CD4-positive, alpha-beta T cell treated with Interleukin-1 beta for 1 hour (primary cell): ENCODE measurements around the gene ZNRF3.
"Not testable (repeated sequence)": the region's sequence is repeated elsewhere in the genome, so short reads cannot be mapped to it uniquely, and the experiment has no call there.

Source experiments
- DNase-seq, 2 donors: peaks; one replicate each; pipeline ENCODE4 v3.0.0-alpha.2; 2020 to 2022

ZNRF3 gene

DNA sequence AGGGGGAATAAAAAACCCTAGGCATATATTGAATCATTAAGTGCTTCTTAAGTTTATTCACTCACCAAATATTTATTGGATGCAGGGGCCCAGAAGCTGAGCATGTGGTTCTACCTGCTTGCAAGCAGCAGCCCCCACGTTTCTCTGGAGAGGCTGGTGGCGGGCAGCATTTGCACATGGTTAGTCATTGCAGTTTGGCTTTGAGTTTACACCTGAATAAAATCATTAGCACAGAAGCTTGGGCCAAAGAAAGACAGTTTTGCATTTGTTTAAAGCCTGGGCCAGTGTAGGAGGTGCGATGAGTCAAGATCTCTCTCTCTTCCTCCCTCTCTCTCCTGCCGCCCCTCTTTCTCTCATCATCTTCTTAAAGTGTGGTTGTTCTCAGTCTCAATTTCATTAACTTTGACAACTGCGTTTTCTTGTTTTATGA, 105.7 kb downstream of the ZNRF3 start:
- DNase-seq: no peak

GRCh38 chr22:28989484-28989883, 106.1 kb downstream of the ZNRF3 start:
- no peak for DNase-seq

DNA sequence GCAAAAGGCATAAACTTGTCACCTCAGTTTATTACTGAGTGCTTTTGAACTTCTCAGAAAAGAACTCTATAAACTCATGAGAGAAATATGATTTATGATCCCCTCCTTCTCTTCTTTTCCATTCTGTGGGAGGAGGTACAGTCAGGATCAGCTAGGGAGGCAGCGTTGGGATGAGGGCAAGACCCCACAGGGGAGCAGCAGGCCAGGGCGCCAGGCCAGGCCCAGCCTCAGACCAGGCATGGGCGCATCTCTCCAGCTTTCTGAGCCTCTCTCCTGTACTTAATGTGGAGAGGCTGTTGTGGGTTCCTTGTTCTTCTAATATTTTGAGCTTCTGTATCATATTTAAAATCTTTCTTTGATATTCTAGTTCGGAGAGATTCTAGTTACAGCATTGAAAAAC, 106.5 kb downstream of the ZNRF3 start:
- DNase-seq: no peak

DNA sequence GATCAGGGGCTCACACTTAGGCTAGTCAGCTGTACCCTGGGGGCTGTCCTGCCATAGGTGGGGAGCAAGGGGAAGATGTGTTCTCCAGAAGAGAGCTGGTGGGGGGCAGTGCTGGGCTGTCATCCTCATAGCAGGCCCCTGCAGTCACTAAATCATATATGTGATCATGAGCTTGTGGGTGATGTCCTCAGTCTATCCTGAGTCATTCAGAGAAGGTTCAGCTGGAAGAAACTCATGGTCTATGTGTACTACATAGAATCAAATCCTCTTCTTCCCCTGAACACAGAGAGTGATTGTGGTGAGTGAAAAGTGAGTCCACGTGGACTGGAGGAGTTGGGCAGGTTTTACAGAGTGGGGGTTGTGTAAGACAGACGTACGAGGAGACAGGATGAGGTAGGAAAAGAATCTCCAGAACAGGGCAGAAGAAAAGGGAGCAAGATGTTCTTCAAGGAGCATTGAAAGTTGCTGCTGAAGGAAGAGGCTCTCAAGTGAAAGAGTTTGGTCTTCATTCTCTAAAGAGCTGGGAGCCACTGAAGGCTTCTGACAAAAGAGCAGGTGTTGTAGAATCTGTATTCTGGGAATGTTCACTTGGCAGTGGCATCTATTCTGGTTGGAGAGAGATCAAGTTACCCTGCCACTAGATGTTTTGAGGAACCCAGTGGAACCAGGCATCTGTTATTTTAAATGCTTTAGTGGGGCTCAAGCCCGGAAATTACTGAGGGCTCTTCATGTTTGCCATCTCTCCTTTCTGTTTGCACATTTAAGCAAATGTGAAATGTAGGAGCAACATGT, 109.4 kb downstream of the ZNRF3 start:
- no peak for DNase-seq

DNA sequence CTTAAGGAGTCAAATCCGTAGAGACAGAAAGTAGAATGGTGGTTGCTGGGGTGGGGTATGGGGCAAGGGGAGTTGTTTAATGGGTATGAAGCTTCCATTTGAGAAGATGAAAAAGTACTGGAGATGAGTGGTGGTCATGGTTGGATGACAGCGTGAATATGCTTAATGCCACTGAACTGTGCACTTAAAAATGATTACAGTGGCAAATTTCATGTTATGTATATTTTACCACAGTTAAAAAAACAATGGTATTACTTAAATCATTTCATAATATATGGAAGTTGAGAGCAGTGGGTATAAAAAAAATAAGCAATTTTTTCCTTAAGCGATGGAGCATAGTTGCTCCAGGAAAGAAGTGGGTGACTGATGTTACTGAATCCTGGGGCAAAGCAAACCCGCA, 111.2 kb downstream of the ZNRF3 start:
- DNase-seq: no peak

DNA sequence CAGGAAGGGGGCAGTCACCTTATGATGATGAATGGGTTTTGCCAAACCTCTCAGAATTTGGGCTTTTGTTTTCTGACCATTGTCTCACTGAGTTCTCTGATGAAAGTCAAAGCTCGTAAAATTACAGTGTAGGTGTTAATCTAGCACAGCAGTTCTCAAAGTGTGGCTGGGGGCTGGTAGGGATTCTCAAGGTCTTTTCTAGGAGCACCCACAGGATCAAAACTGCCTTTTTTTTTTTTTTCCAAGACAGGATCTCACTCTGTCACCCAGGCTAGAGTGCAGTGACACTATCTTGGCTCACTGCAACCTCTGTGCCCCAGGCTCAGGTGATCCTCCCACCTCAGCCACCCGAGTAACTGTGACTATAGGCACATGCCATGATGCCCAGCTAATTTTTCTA, 112.2 kb downstream of the ZNRF3 start:
- no peak for DNase-seq

DNA sequence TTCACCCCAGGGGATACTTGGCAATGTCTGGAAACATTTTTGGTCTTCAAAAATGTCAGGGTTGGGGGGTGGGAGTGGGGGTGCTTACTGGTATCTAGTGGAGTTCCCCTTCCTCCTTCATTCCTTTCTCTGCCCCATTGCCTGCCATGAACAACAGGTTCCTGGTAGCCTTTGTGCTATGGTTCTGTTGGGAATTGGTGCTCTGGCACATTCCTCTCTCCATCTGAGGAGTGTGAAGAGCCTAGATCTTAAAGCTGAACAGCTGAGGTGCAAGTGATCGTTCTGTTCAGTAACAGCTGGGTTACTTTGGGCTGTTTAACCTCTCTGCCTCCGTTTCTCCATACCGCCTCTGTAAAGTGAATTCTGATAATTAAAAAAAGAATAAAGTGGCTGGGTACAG, 114.0 kb downstream of the ZNRF3 start:
- DNase-seq: no peak

- DNase-seq: no peak
Measured at GRCh38 chr22:28998681-28999080, 115.3 kb downstream of the ZNRF3 start.

DNA sequence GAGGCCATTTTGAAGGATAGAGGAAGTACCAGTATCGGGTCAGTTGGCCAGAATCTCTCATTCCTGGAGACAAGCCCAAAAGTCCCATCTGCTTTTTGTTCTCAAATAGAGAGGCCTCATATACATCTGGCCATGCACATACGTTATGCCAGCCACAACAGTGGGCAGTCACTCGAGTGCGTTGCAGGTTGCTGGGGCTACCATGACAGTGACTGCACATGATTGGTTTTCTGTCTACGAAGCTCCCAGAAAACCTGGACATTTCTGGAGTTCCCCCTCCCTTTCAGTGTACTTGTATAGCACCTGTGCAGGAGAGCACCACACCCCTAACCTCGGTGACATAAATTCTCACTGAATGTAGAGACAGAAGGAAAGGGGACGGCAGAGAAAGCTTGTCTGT, 116.1 kb downstream of the ZNRF3 start:
- DNase-seq: no peak

DNA sequence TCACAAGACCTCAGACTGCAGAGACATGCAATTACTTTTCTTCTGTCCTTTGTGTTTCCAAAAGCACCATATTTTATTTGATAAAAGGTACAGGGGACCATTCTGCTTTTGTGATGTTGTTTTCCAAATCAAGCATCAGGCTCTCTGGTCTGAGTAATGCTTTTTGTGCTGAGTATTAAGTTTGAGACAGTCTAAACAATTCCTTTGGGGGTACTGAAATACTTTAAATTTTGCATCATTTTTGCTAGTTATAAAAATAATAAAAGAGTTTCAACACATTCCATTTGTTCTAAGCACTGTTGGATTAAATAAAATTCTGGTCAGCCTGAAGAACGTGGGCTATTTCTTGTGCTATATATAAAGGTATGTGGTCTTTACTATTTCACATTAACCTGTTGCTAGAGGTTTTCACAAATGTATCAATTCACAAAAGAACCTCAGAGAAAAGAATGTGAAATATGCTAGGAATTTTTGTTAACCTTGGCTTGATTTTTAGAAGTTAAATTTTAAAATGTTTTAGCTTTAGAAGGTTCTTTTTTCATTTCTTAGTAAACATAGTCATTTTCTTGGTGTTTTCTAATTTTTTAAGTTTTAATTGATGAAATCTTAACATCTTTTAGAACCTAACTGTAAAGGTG, 116.7 kb downstream of the ZNRF3 start:
- no peak for DNase-seq

- DNase-seq: no peak
Measured at GRCh38 chr22:29000641-29001040, 117.3 kb downstream of the ZNRF3 start.

- no peak for DNase-seq
Measured at GRCh38 chr22:29002603-29003002, 119.2 kb downstream of the ZNRF3 start.

- DNase-seq: no peak
Measured at GRCh38 chr22:29003552-29003951, 120.2 kb downstream of the ZNRF3 start.

GRCh38 chr22:29003975-29004646, 120.7 kb downstream of the ZNRF3 start:
- no peak for DNase-seq

- no peak for DNase-seq
Measured at GRCh38 chr22:29004647-29005371, 121.4 kb downstream of the ZNRF3 start.

DNA sequence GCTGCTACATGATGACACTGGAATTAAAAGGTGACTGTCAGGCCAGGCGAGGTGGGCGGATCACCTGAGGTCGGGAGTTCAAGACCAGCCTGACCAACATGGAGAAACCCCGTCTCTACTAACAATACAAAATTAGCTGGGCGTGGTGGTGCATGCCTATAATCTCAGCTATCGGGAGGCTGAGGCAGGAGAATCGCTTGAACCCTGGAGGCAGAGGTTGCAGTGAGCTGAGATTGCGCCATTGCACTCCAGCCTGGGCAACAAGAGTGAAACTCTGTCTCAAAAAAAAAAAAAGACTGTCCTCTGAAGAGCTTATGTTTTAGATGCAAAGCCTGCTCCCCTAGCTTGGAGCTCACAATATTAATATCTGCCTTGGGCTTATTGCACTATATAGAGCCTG, 122.4 kb downstream of the ZNRF3 start:
- not testable (repeated sequence) for DNase-seq

- DNase-seq: no peak
Measured at GRCh38 chr22:29006346-29006745, 123.0 kb downstream of the ZNRF3 start.

- no peak for DNase-seq
Measured at GRCh38 chr22:29009148-29009547, 125.8 kb downstream of the ZNRF3 start.

- no peak for DNase-seq
Measured at GRCh38 chr22:29011240-29012100, 128.1 kb downstream of the ZNRF3 start.

DNA sequence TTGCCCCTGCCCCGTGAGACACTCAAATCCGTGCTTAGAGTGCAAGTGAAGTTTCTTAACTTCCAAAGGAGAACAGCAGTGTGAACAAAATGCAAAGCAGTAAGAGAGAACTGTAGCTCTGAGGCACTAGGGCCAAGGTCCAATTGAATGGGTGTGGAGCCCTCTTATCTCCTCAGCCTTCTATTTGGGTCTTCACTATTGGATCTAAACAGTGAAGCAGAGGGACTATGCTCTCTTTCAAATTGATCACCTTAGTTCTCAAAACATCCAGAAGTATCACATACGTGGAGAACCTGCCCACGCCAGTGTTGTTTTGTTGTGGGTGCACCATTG, 128.7 kb downstream of the ZNRF3 start:
- no peak for DNase-seq

DNA sequence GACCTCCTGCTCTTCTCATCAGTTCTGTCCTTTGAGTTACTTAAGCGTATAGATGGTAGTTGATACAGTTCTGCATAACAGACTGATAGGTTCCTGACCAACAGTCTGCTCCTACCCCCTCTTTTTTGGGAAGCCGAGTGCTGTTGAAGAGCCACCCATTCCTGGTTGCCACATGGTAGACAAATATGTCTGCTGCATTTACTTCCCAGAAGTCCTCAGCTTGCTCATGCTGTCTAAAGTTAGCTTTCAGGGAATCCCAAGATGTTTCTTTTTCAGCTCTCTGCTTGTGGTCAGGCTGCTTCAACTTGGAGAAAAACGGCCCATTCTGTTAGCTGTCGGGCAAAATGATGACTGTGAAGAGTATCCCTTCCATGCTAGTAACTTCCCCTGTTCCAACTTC, 129.6 kb downstream of the ZNRF3 start:
- DNase-seq: no peak

- no peak for DNase-seq
Measured at GRCh38 chr22:29014293-29014692, 130.9 kb downstream of the ZNRF3 start.

DNA sequence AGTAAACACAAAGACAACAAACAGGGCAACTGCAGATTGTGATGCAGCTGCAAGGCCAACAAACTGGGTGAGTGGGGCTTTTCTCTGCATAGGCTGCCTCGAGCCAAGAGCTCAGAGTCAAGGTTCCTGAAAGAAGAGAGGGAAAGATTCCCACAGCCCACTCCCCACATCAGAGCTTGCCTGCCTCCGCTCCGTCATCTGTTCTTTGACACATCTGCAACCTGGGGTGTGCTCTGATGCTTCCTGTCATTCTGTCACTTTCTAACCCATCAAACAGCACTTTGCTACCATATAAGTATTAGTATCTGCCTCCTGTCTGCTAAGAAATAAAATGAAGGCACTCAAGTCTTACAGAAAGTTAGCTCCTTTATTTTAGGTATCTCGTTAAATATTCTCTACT, 131.4 kb downstream of the ZNRF3 start:
- DNase-seq: no peak
